ENCODE results near the gene SLIRP. TPM values are rescaled to one million over a fixed set of nuclear protein-coding genes. Genes with fewer than 3 reads are reported as not detected.

Gene SLIRP
- total RNA-seq, 1 experiment from 2014 or later = 242 TPM

Other genes with a start within 250 kb of the SLIRP start
- not detected for gene ISM2, start 209.3 kb upstream of the SLIRP start, total RNA-seq (2021; ENCODE audit: unreplicated experiment)
- gene SPTLC2, start 91.5 kb upstream of the SLIRP start, total RNA-seq (2021; ENCODE audit: unreplicated experiment) = 44.7 TPM
- 14.4 TPM for gene ALKBH1, start 80 bp upstream of the SLIRP start, total RNA-seq (2021; ENCODE audit: unreplicated experiment)
- 102 TPM for gene SNW1, start 53.1 kb downstream of the SLIRP start, total RNA-seq (2021; ENCODE audit: unreplicated experiment)
- gene ADCK1, start 92.0 kb downstream of the SLIRP start, total RNA-seq (2021; ENCODE audit: unreplicated experiment) = 6.0 TPM

Data from HCT116 (cell line).